ENCODE data around the gene FOXP1.
A peak's percentile ranks its signal among the peaks of the same experiment; 100 is the strongest.
"Not testable (repeated sequence)": the region's sequence is repeated elsewhere in the genome, so short reads cannot be mapped to it uniquely, and the experiment has no call there.

FOXP1 gene

DNA sequence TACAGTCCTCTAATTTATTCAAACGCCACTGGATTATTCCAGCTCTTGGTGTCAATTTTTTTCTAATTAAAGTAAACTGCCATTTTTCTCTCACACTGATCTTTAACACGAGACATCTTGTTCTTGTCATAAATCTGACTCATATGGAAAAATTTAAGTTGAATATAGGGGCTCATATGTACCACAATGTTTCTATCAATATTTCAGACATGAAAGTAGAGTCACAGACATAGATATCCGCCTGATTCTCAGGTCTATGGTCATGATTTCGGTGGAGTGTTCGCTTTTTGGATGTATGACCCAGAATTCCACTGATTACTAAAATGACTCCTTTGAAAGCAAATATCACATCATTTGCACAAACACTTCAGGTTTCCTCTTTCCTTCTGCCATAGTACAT is 552.8 kb downstream of the FOXP1 start:
- H3K9me3 Mint-ChIP-seq, result no peaks in the 10 kb centered on the region
- peaks cover 78% of the 10 kb centered on the region for H3K36me3 Mint-ChIP-seq
- H3K4me3 Mint-ChIP-seq, result no peak overlapping the region
- no peaks in the 10 kb centered on the region for H3K27me3 Mint-ChIP-seq
- H3K4me1 Mint-ChIP-seq, result peaks cover 86% of the 10 kb centered on the region
- ATAC-seq, result no peak
- peak overlapping the region; percentile 80 for H3K27ac Mint-ChIP-seq

GRCh38 chr3:71029770-71030169 is 553.8 kb downstream of the FOXP1 start:
- ATAC-seq, result no peak

GRCh38 chr3:71028802-71029201 is 554.7 kb downstream of the FOXP1 start:
- peaks cover 83% of the 10 kb centered on the region for H3K4me1 Mint-ChIP-seq
- peaks cover 72% of the 10 kb centered on the region for H3K36me3 Mint-ChIP-seq
- no peak for ATAC-seq
- H3K27me3 Mint-ChIP-seq, result no peaks in the 10 kb centered on the region
- no peak overlapping the region for H3K4me3 Mint-ChIP-seq
- H3K27ac Mint-ChIP-seq, result peak overlapping the region; percentile 22
- no peaks in the 10 kb centered on the region for H3K9me3 Mint-ChIP-seq

More at GRCh38 chr3:71029770-71030169, 553.8 kb downstream of the FOXP1 start:
- Mint-ChIP-seq H3K27ac (peak overlapping the region; percentile 80), H3K9me3 (no peaks in the 10 kb centered on the region), H3K36me3 (peaks cover 75% of the 10 kb centered on the region), H3K4me3 (no peak overlapping the region), H3K27me3 (no peaks in the 10 kb centered on the region), H3K4me1 (peaks cover 86% of the 10 kb centered on the region)

GRCh38 chr3:71028184-71028583 is 555.3 kb downstream of the FOXP1 start:
- Mint-ChIP-seq H3K9me3 (no peaks in the 10 kb centered on the region), H3K4me1 (peaks cover 80% of the 10 kb centered on the region), H3K27me3 (no peaks in the 10 kb centered on the region), H3K27ac (no peak overlapping the region), H3K4me3 (no peak overlapping the region), H3K36me3 (peaks cover 72% of the 10 kb centered on the region)
- no peak for ATAC-seq

GRCh38 chr3:71026634-71027578 is 556.6 kb downstream of the FOXP1 start:
- H3K4me1 Mint-ChIP-seq, result peaks cover 74% of the 10 kb centered on the region
- peaks cover 70% of the 10 kb centered on the region for H3K36me3 Mint-ChIP-seq
- H3K9me3 Mint-ChIP-seq, result no peaks in the 10 kb centered on the region
- H3K27ac Mint-ChIP-seq, result peak overlapping the region; percentile 28
- H3K4me3 Mint-ChIP-seq, result no peak overlapping the region
- no peak for ATAC-seq
- H3K27me3 Mint-ChIP-seq, result no peaks in the 10 kb centered on the region

DNA sequence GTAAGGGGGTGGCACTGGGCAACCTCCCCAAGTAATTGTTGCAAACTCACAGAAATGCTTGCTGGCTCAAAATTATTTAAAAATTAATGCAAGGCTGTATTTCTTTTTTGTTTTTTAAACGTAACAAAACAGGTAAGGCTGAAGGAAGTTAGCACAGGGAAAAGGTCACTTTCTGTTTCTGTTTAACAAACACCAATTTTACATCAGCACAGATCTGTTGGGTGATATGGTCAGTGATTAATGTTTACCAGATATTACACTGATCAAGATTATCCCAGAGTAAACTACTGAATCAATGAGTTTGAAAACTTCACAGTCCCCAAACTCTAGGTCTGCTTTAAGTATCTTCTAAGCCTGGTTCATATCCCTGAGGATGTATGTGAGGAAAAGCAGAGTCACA is 558.0 kb downstream of the FOXP1 start:
- Mint-ChIP-seq H3K27me3 (no peaks in the 10 kb centered on the region), H3K4me3 (no peak overlapping the region), H3K9me3 (no peaks in the 10 kb centered on the region), H3K4me1 (peaks cover 70% of the 10 kb centered on the region), H3K36me3 (peaks cover 66% of the 10 kb centered on the region), H3K27ac (peak overlapping the region; percentile 28)
- ATAC-seq, result no peak

- H3K27ac Mint-ChIP-seq, result peak overlapping the region; percentile 28
- peaks cover 67% of the 10 kb centered on the region for H3K4me1 Mint-ChIP-seq
- H3K27me3 Mint-ChIP-seq, result no peaks in the 10 kb centered on the region
- no peak for ATAC-seq
- no peak overlapping the region for H3K4me3 Mint-ChIP-seq
- no peaks in the 10 kb centered on the region for H3K9me3 Mint-ChIP-seq
- peaks cover 62% of the 10 kb centered on the region for H3K36me3 Mint-ChIP-seq
Measured at GRCh38 chr3:71025010-71025409, 558.5 kb downstream of the FOXP1 start.

- peaks cover 52% of the 10 kb centered on the region for H3K4me1 Mint-ChIP-seq
- ATAC-seq, result no peak
- H3K36me3 Mint-ChIP-seq, result peaks cover 50% of the 10 kb centered on the region
- H3K27me3 Mint-ChIP-seq, result no peaks in the 10 kb centered on the region
- no peak overlapping the region for H3K4me3 Mint-ChIP-seq
- no peaks in the 10 kb centered on the region for H3K9me3 Mint-ChIP-seq
- H3K27ac Mint-ChIP-seq, result peak overlapping the region; percentile 31
Measured at GRCh38 chr3:71022551-71023335, 560.8 kb downstream of the FOXP1 start.

- H3K4me3 Mint-ChIP-seq, result no peak overlapping the region
- H3K27me3 Mint-ChIP-seq, result no peaks in the 10 kb centered on the region
- H3K36me3 Mint-ChIP-seq, result peaks cover 55% of the 10 kb centered on the region
- peak overlapping the region; percentile 12 for H3K27ac Mint-ChIP-seq
- H3K4me1 Mint-ChIP-seq, result peaks cover 21% of the 10 kb centered on the region
- H3K9me3 Mint-ChIP-seq, result no peaks in the 10 kb centered on the region
- no peak for ATAC-seq
Measured at GRCh38 chr3:71018799-71019198, 564.7 kb downstream of the FOXP1 start.

DNA sequence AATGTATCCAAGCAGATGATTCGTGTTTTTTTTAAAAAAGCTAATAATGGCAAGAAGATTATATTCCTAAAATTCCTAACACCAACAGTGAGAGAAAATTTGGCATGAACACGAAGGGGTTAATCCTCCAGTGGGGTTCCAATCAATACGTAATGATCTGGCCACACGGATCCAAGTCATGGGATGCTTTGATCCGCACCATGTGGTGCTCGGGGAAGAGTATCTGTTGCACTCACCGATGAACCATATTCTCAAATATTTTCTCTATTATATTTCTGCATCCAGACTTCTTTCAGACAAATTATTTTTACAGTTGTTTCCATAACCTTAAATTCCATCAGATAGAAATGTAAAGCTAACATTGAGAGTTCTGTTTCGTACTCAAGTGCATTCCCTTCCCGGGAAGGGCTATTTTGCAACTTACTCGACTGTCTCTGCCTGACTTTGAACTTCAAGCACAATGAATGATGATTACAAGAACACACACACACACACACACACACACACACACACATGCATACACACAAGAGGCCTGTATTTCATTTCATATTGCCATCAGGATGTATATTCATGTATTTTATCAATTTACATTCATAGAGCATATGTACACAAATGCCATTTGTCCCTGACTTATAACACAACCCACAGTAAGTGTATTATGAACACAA is 567.2 kb downstream of the FOXP1 start:
- H3K4me1 Mint-ChIP-seq, result peaks cover 31% of the 10 kb centered on the region
- no peak overlapping the region for H3K4me3 Mint-ChIP-seq
- peaks cover 48% of the 10 kb centered on the region for H3K36me3 Mint-ChIP-seq
- ATAC-seq, result no peak
- peak overlapping the region; percentile 40 for H3K27ac Mint-ChIP-seq
- no peaks in the 10 kb centered on the region for H3K27me3 Mint-ChIP-seq
- no peaks in the 10 kb centered on the region for H3K9me3 Mint-ChIP-seq

GRCh38 chr3:71014616-71015015 is 568.9 kb downstream of the FOXP1 start:
- not testable (repeated sequence) for H3K27ac Mint-ChIP-seq, ATAC-seq, H3K27me3 Mint-ChIP-seq, H3K9me3 Mint-ChIP-seq, H3K4me3 Mint-ChIP-seq
- Mint-ChIP-seq H3K4me1 (peaks cover 38% of the 10 kb centered on the region), H3K36me3 (peaks cover 39% of the 10 kb centered on the region)

- Mint-ChIP-seq H3K27me3 (no peaks in the 10 kb centered on the region), H3K4me3 (no peak overlapping the region), H3K27ac (peak overlapping the region; percentile 93), H3K36me3 (peaks cover 39% of the 10 kb centered on the region), H3K4me1 (peaks cover 43% of the 10 kb centered on the region), H3K9me3 (no peaks in the 10 kb centered on the region)
- ATAC-seq, result no peak
Measured at GRCh38 chr3:71012971-71013370, 570.6 kb downstream of the FOXP1 start.

- peak overlapping the region; percentile 93 for H3K27ac Mint-ChIP-seq
- no peaks in the 10 kb centered on the region for H3K9me3 Mint-ChIP-seq
- H3K4me1 Mint-ChIP-seq, result peaks cover 45% of the 10 kb centered on the region
- peak overlapping the region; percentile 23 for H3K4me3 Mint-ChIP-seq
- H3K36me3 Mint-ChIP-seq, result peaks cover 37% of the 10 kb centered on the region
- no peaks in the 10 kb centered on the region for H3K27me3 Mint-ChIP-seq
- ATAC-seq, result peak; percentile 81
Measured at GRCh38 chr3:71011565-71012287, 571.8 kb downstream of the FOXP1 start.

- H3K9me3 Mint-ChIP-seq, result no peaks in the 10 kb centered on the region
Measured at GRCh38 chr3:71010726-71011455, 572.6 kb downstream of the FOXP1 start.

More at GRCh38 chr3:71010726-71011455, 572.6 kb downstream of the FOXP1 start:
- Mint-ChIP-seq H3K36me3 (peaks cover 30% of the 10 kb centered on the region), H3K4me3 (peak overlapping the region; percentile 23), H3K4me1 (peaks cover 45% of the 10 kb centered on the region), H3K27me3 (no peaks in the 10 kb centered on the region), H3K27ac (peak overlapping the region; percentile 93)
- peak; percentile 86 for ATAC-seq

All from stimulated activated memory B cell treated with anti-CD40 and anti-IgM and Interleukin-4, amounts not matched to agents 10 μg/mL and 1 μg/mL and 100 μg/mL, for 72 hours (primary cell).